Astrocyte of the cerebellum (primary cell): ENCODE results near the gene VEZT.
"Not testable (repeated sequence)": the region's sequence is repeated elsewhere in the genome, so short reads cannot be mapped to it uniquely, and the experiment has no call there.

Experiments
- DNase-seq: peaks from one replicate; pipeline ENCODE4 v3.0.0-alpha.2; 2011; ENCODE audit warnings: low read depth
- H3K4me3 ChIP-seq: 2 replicates; pipeline ENCODE4 v1.5.1; 2011; ENCODE audit warnings: mild to moderate bottlenecking, low read depth, low read length, moderate library complexity
- CTCF ChIP-seq: IDR thresholded peaks from 2 replicates; pipeline ENCODE4 v1.5.1; 2012; ENCODE audit warnings: low read length, low read depth, moderate library complexity, mild to moderate bottlenecking; ENCODE audit errors: missing control alignments
- in situ Hi-C: cut with HindIII; loops from 2 replicates; pipeline ENCODE4 v1.10.0; 2017; ENCODE audit warnings: low sequenced_read_pairs

The VEZT gene

GRCh38 chr12:95191060-95191696 is 26.4 kb upstream of the VEZT start:
- TF ChIP-seq CTCF = no peak
- DNase-seq = no peak
- no peak overlapping the region for H3K4me3 ChIP-seq
- in situ Hi-C loops = no loop called here

GRCh38 chr12:95192271-95192670 is 25.3 kb upstream of the VEZT start:
- in situ Hi-C loops = no loop called here
- no peak for TF ChIP-seq CTCF
- no peak overlapping the region for H3K4me3 ChIP-seq
- DNase-seq = no peak

- no peak overlapping the region for H3K4me3 ChIP-seq
- in situ Hi-C loops = no loop called here
- no peak for TF ChIP-seq CTCF
- no peak for DNase-seq
Measured at GRCh38 chr12:95193139-95193538, 24.5 kb upstream of the VEZT start.

GRCh38 chr12:95195122-95195521 is 22.5 kb upstream of the VEZT start:
- H3K4me3 ChIP-seq = no peak overlapping the region
- TF ChIP-seq CTCF = no peak
- no peak for DNase-seq
- in situ Hi-C loops = no loop called here

- DNase-seq, in situ Hi-C loops, H3K4me3 ChIP-seq: not testable (repeated sequence)
Measured at GRCh38 chr12:95196875-95197569, 20.6 kb upstream of the VEZT start.

GRCh38 chr12:95197636-95198035 is 20.0 kb upstream of the VEZT start:
- no peak overlapping the region for H3K4me3 ChIP-seq
- no peak for TF ChIP-seq CTCF
- no peak for DNase-seq
- in situ Hi-C loops = no loop called here

GRCh38 chr12:95198914-95199313 is 18.7 kb upstream of the VEZT start:
- in situ Hi-C loops = no loop called here
- no peak for TF ChIP-seq CTCF
- H3K4me3 ChIP-seq = no peak overlapping the region
- DNase-seq = no peak
